ENCODE results near the gene ASAH2B.

Gene ASAH2B

DNA sequence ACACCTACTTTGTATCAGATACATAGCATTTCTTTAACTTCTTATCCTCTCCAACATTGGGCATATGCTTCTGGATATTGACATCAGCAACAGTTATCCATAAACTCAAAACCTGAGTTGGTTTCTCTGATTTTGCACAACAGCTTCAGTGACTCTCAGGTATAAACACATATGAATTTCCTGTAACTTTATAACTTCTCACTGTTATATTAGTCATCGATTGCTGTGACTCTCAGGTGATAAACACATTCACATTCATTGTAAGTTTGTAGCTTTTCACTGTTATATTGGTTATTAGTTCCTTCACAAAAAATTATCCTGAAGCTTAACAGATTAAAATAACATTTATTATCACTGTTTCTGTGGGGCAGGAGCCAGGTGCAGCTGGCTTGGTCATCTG lies 57.0 kb downstream of the ASAH2B start:
- Histone ChIP-seq H3K36me3 (ENCODE audit: control insufficient read depth in 2 of 2, insufficient read depth in 2 of 2, low read length in 2 of 2) (no peaks in the 10 kb centered on the region), H3K4me3 (ENCODE audit: low read length in 2 of 2) (no peak overlapping the region), H3K9ac (ENCODE audit: low read depth in 1 of 2, low read length in 2 of 2) (no peak overlapping the region), H3K4me1 (ENCODE audit: control insufficient read depth in 2 of 2, insufficient read depth in 2 of 2, low read length in 2 of 2) (no peaks in the 10 kb centered on the region), H3K9me3 (ENCODE audit: control insufficient read depth in 2 of 2, low read length in 2 of 2) (no peaks in the 10 kb centered on the region), H3K27me3 (ENCODE audit: control insufficient read depth in 2 of 2, insufficient read depth in 2 of 2, low read length in 2 of 2) (no peaks in the 10 kb centered on the region), H3K27ac (ENCODE audit: low read depth in 2 of 2, low read length in 2 of 2) (no peak overlapping the region)

DNA sequence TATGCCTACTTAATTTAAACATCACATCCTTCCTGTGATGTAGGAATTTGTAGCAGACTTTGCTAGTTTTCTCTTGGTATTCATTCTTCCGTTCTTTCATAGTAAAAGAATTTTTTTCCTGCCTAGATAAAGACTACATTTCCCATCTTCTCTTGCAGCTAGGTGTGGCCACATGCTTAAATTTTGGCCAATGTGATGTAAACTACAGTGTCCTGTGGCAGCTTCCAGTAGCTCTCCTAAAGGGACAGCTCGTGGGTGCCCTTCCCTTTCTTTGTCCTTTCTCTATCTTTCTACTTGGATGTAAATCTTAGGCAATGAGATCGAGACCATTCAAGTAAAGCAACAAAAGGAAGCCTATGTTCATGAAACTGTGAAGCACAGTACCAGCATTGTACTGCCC lies 58.6 kb downstream of the ASAH2B start:
- Histone ChIP-seq H3K9me3 (ENCODE audit: control insufficient read depth in 2 of 2, low read length in 2 of 2) (no peaks in the 10 kb centered on the region), H3K36me3 (ENCODE audit: control insufficient read depth in 2 of 2, insufficient read depth in 2 of 2, low read length in 2 of 2) (no peaks in the 10 kb centered on the region), H3K4me1 (ENCODE audit: control insufficient read depth in 2 of 2, insufficient read depth in 2 of 2, low read length in 2 of 2) (no peaks in the 10 kb centered on the region), H3K27ac (ENCODE audit: low read depth in 2 of 2, low read length in 2 of 2) (no peak overlapping the region), H3K27me3 (ENCODE audit: control insufficient read depth in 2 of 2, insufficient read depth in 2 of 2, low read length in 2 of 2) (no peaks in the 10 kb centered on the region), H3K9ac (ENCODE audit: low read depth in 1 of 2, low read length in 2 of 2) (no peak overlapping the region), H3K4me3 (ENCODE audit: low read length in 2 of 2) (no peak overlapping the region)

DNA sequence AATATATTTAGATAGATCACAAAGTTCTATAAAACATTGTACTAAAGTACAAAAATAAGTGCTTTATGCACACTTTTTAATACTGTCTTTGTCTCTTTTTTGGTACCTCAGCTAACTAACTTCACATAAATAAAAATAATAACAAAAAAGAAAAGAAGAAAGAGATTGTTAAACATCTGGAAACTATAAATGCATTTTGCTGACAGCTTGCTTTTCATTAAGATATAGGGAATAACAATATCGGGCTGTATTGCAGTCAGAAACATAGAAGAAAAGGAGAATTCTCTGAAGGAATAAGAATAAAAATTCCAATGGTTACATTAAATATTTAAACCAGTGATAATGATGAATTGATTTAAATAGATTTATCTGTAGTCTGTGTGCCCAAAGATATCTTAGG lies 59.9 kb downstream of the ASAH2B start:
- Histone ChIP-seq H3K4me3 (ENCODE audit: low read length in 2 of 2) (no peak overlapping the region), H3K4me1 (ENCODE audit: control insufficient read depth in 2 of 2, insufficient read depth in 2 of 2, low read length in 2 of 2) (no peaks in the 10 kb centered on the region), H3K36me3 (ENCODE audit: control insufficient read depth in 2 of 2, insufficient read depth in 2 of 2, low read length in 2 of 2) (no peaks in the 10 kb centered on the region), H3K27me3 (ENCODE audit: control insufficient read depth in 2 of 2, insufficient read depth in 2 of 2, low read length in 2 of 2) (no peaks in the 10 kb centered on the region), H3K27ac (ENCODE audit: low read depth in 2 of 2, low read length in 2 of 2) (no peak overlapping the region), H3K9me3 (ENCODE audit: control insufficient read depth in 2 of 2, low read length in 2 of 2) (no peaks in the 10 kb centered on the region), H3K9ac (ENCODE audit: low read depth in 1 of 2, low read length in 2 of 2) (no peak overlapping the region)

DNA sequence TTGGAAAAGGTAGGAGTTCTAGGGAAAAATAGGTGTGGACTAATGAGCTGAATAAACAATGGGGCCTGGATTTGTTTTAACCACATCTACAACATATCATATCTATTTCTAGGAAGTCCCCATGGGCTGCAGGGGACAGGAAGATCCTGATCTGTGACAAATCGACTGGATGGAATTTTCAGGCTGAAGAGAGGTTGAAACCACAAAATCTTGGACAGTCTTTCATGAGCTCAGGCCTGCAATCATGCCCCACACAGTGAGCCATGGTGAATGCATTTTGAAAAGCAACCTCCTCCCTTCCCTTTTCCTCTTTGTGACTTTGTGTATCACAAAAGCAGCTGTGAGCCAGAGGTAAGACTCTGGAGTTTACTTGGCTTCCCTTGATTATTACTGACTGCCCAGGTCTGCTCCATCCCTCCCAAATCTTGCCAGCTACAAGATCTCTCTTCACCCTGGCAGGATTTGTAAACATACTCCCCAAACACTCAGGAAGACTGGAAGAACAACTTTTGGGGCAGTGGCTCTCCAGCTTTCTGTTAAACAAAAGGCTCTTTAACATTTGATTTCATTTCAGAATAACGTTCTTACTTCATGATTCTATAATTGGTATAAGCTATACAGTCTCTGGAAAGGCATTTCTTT lies 66.4 kb downstream of the ASAH2B start:
- Histone ChIP-seq H3K36me3 (ENCODE audit: control insufficient read depth in 2 of 2, insufficient read depth in 2 of 2, low read length in 2 of 2) (peaks cover 7 to 9% of the 10 kb centered on the region in 2 donors), H3K4me1 (ENCODE audit: control insufficient read depth in 2 of 2, insufficient read depth in 2 of 2, low read length in 2 of 2) (no peaks in the 10 kb centered on the region), H3K9me3 (ENCODE audit: control insufficient read depth in 2 of 2, low read length in 2 of 2) (no peaks in the 10 kb centered on the region), H3K27me3 (ENCODE audit: control insufficient read depth in 2 of 2, insufficient read depth in 2 of 2, low read length in 2 of 2) (no peaks in the 10 kb centered on the region), H3K27ac (ENCODE audit: low read depth in 2 of 2, low read length in 2 of 2) (no peak overlapping the region), H3K9ac (ENCODE audit: low read depth in 1 of 2, low read length in 2 of 2) (no peak overlapping the region), H3K4me3 (ENCODE audit: low read length in 2 of 2) (no peak overlapping the region)

DNA sequence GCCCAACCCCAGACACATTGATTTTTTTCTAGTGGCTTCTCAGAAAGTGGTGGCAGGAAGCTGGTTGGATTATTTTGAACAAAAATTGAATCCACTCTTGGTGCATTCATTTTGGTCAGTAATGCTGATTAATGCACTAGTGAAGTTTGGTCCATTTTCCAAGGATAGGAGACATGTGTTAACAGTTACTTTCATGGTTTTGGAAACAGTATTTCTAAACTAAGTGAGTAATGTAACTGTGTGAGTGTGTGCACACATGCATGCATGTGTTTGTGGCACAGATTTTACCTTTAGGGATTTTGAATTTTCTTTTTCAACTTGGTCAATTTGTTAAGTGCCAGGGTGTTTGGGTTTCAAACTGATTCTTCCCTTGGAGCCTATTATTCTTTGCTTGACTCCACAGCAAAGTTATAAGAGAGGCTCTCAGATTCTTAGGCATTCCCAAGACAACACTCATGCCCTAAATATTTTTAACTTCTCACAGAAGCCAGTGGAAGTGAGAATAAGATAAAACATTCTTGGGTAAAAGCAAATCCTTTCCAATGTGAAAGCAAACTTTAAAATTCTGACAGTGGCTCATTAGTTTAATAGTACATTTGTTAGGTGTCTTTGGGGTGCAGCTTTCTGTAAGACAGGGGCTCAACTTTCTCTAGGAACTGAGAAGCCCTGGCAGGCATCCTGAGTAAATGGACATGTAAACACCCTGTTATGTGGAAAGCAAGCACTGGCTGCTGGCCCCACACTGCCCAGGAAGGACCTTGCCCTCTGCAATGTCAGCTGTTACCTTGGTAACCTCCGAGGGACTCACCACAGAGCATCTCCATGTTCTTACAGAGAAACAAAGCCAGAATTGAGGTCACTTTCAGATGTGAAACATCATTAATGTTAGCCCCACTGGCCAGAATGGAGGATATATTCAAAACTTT lies 68.4 kb downstream of the ASAH2B start:
- Histone ChIP-seq H3K27me3 (ENCODE audit: control insufficient read depth in 2 of 2, insufficient read depth in 2 of 2, low read length in 2 of 2) (no peaks in the 10 kb centered on the region), H3K9ac (ENCODE audit: low read depth in 1 of 2, low read length in 2 of 2) (no peak overlapping the region), H3K4me1 (ENCODE audit: control insufficient read depth in 2 of 2, insufficient read depth in 2 of 2, low read length in 2 of 2) (no peaks in the 10 kb centered on the region), H3K9me3 (ENCODE audit: control insufficient read depth in 2 of 2, low read length in 2 of 2) (no peaks in the 10 kb centered on the region), H3K36me3 (ENCODE audit: control insufficient read depth in 2 of 2, insufficient read depth in 2 of 2, low read length in 2 of 2) (peaks cover 9 to 10% of the 10 kb centered on the region in 2 donors), H3K4me3 (ENCODE audit: low read length in 2 of 2) (no peak overlapping the region), H3K27ac (ENCODE audit: low read depth in 2 of 2, low read length in 2 of 2) (no peak overlapping the region)

All from mucosa of rectum (tissue), 2 donors.